Muscle of leg (tissue), 16 donors: Measurements from ENCODE around the gene ACER1. TPM values are rescaled to one million over a fixed set of nuclear protein-coding genes. Genes with fewer than 3 reads are reported as not detected.

Experiments used
- DNase-seq: peaks from one replicate; pipeline ENCODE4 v3.0.0; 2013
- H3K27ac ChIP-seq: one replicate; pipeline ENCODE4 v1.5.1; 2013; ENCODE audit warnings: mild to moderate bottlenecking, low read length, control low read depth
- H3K27me3 ChIP-seq: one replicate; pipeline ENCODE4 v1.6.1; 2013; ENCODE audit warnings: low read length; ENCODE audit not compliant: control insufficient read depth, insufficient read depth
- H3K36me3 ChIP-seq: one replicate; pipeline ENCODE4 v1.6.1; 2013; ENCODE audit warnings: low read length; ENCODE audit not compliant: control insufficient read depth, insufficient read depth
- H3K4me1 ChIP-seq: one replicate; pipeline ENCODE4 v1.6.1; 2013; ENCODE audit warnings: low read length; ENCODE audit not compliant: control insufficient read depth, insufficient read depth
- H3K4me3 ChIP-seq: one replicate; pipeline ENCODE4 v1.5.1; 2013; ENCODE audit warnings: low read length, control low read depth
- H3K9me3 ChIP-seq: replicated peaks from 2 replicates; pipeline ENCODE4 v1.6.1; 2013; ENCODE audit warnings: low read depth, low read length; ENCODE audit not compliant: control insufficient read depth
- WGBS: methylation state at CpG from one replicate; pipeline ENCODE4 v1.1.5; 2013; ENCODE audit warnings: missing lambda C conversion rate; ENCODE audit not compliant: insufficient coverage; 5-methylcytosine and 5-hydroxymethylcytosine counted together
- long read RNA-seq, 11 donors: transcript quantifications; one replicate each; lab custom pipeline, GENCODE V29; 2026
- polyA plus RNA-seq, 8 donors: library from polyadenylated mRNA; unstranded; fragments of 120-200 nt; gene quantifications; one replicate each; pipeline versions ENCODE4 v1.2.1 to v1.2.3, GENCODE V29; 2013; ENCODE audit warnings: inconsistent platforms in 1 of 8, low replicate concordance in 1 of 8; ENCODE audit not compliant: insufficient read length in 8 of 8, insufficient read depth in 1 of 8
- total RNA-seq: library from RNA; stranded (reverse); fragments of 120-200 nt; gene quantifications from one replicate; pipeline ENCODE4 v1.2.4, GENCODE V29; 2013

ACER1 gene
- total RNA-seq, result not detected
- under 1 TPM in 2 of 8 donors, not detected in 6; 0.12 to 0.17 TPM for polyA plus RNA-seq
- long read RNA-seq, donor 1, result 0 reads
- long read RNA-seq, donor 2, result 0 reads
- long read RNA-seq, donor 3, result 0 reads
- long read RNA-seq, donor 4, result 0 reads
- long read RNA-seq, donor 5, result 0 reads
- long read RNA-seq, donor 6, result 0 reads
- long read RNA-seq, donor 7, result 0 reads
- long read RNA-seq, donor 8, result 0 reads
- long read RNA-seq, donor 9, result 0 reads
- long read RNA-seq, donor 10, result 0 reads
- long read RNA-seq, donor 11, result 0 reads

- H3K4me1 ChIP-seq, result no peaks in the 10 kb centered on the region
- DNase-seq, result no peak
- H3K9me3 ChIP-seq, result no peaks in the 10 kb centered on the region
- WGBS, result 75% methylated on average over 15 of the region's 17 CpGs
- H3K27me3 ChIP-seq, result no peaks in the 10 kb centered on the region
- H3K4me3 ChIP-seq, result no peak within 1 kb of the TSS
- H3K36me3 ChIP-seq, result no peaks in the 10 kb centered on the region
- H3K27ac ChIP-seq, result no peak within 1 kb of the TSS
Measured at GRCh38 chr19:6333439-6333838, at the start of gene ACER1. Gene ACER1, minus strand, starts transcription at chr19:6333612. Its CDS starts 61 bp downstream, at chr19:6333551.

- Histone ChIP-seq H3K9me3 (peaks cover 8% of the 10 kb centered on the region), H3K4me1 (peaks cover 5% of the 10 kb centered on the region), H3K4me3 (no peak overlapping the region), H3K36me3 (peaks cover 82% of the 10 kb centered on the region), H3K27me3 (no peaks in the 10 kb centered on the region), H3K27ac (no peak overlapping the region)
- DNase-seq, result no peak
- WGBS, result 96% methylated on average over 19 of the region's 19 CpGs
Measured at GRCh38 chr19:6383188-6383587, 49.8 kb upstream of the ACER1 start.

GRCh38 chr19:6381030-6381750 lies 47.8 kb upstream of the ACER1 start:
- Histone ChIP-seq H3K27ac (no peak overlapping the region), H3K36me3 (peaks cover 68% of the 10 kb centered on the region), H3K4me3 (no peak overlapping the region), H3K9me3 (peaks cover 8% of the 10 kb centered on the region), H3K27me3 (no peaks in the 10 kb centered on the region), H3K4me1 (peaks cover 20% of the 10 kb centered on the region)
- no peak for DNase-seq
- WGBS, result 96% methylated on average over 22 of the region's 40 CpGs

- H3K27ac ChIP-seq, result no peak overlapping the region
- peaks cover 8% of the 10 kb centered on the region for H3K9me3 ChIP-seq
- peaks cover 65% of the 10 kb centered on the region for H3K36me3 ChIP-seq
- peaks cover 23% of the 10 kb centered on the region for H3K4me1 ChIP-seq
- 100% methylated on average over 3 of the region's 3 CpGs for WGBS
- H3K4me3 ChIP-seq, result no peak overlapping the region
- H3K27me3 ChIP-seq, result no peaks in the 10 kb centered on the region
- DNase-seq, result no peak
Measured at GRCh38 chr19:6379744-6380143, 46.3 kb upstream of the ACER1 start.

- peaks cover 32% of the 10 kb centered on the region for H3K4me1 ChIP-seq
- H3K36me3 ChIP-seq, result peaks cover 62% of the 10 kb centered on the region
- H3K9me3 ChIP-seq, result peaks cover 8% of the 10 kb centered on the region
- no peaks in the 10 kb centered on the region for H3K27me3 ChIP-seq
- H3K27ac ChIP-seq, result peak overlapping the region; percentile 71
- WGBS, result 69% methylated on average over 6 of the region's 9 CpGs
- DNase-seq, result no peak
- H3K4me3 ChIP-seq, result no peak overlapping the region
Measured at GRCh38 chr19:6378486-6378885, 45.1 kb upstream of the ACER1 start.

- no CpG with 5 or more reads among the region's 6 CpGs for WGBS
Measured at GRCh38 chr19:6378041-6378440, 44.6 kb upstream of the ACER1 start.

GRCh38 chr19:6376512-6377190 lies 43.2 kb upstream of the ACER1 start:
- H3K27me3 ChIP-seq, result no peaks in the 10 kb centered on the region
- H3K27ac ChIP-seq, result peak overlapping the region; percentile 20
- H3K36me3 ChIP-seq, result peaks cover 47% of the 10 kb centered on the region
- WGBS, result 40% methylated on average over 7 of the region's 19 CpGs
- peaks cover 36% of the 10 kb centered on the region for H3K4me1 ChIP-seq
- peak; percentile 48 for DNase-seq
- H3K9me3 ChIP-seq, result peaks cover 8% of the 10 kb centered on the region
- no peak overlapping the region for H3K4me3 ChIP-seq

More at GRCh38 chr19:6378041-6378440, 44.6 kb upstream of the ACER1 start:
- H3K9me3 ChIP-seq, result peaks cover 8% of the 10 kb centered on the region
- H3K36me3 ChIP-seq, result peaks cover 58% of the 10 kb centered on the region
- no peak overlapping the region for H3K4me3 ChIP-seq
- peak overlapping the region; percentile 71 for H3K27ac ChIP-seq
- DNase-seq, result peak; percentile 75
- no peaks in the 10 kb centered on the region for H3K27me3 ChIP-seq
- H3K4me1 ChIP-seq, result peaks cover 33% of the 10 kb centered on the region

- 81% methylated on average over 25 of the region's 25 CpGs for WGBS
- Histone ChIP-seq H3K27me3 (no peaks in the 10 kb centered on the region), H3K9me3 (peaks cover 8% of the 10 kb centered on the region), H3K36me3 (peaks cover 36% of the 10 kb centered on the region), H3K4me3 (no peak within 1 kb of the TSS), H3K4me1 (peaks cover 36% of the 10 kb centered on the region), H3K27ac (peak within 1 kb of the TSS; percentile 20)
- DNase-seq, result no peak
Measured at GRCh38 chr19:6375411-6376010, 42.1 kb upstream of the ACER1 start, which contains the start of gene PSPN. Gene PSPN, minus strand, starts transcription at chr19:6375933. Its CDS starts 84 bp downstream, at chr19:6375849.

GRCh38 chr19:6374711-6375410 lies 41.4 kb upstream of the ACER1 start:
- no peak for DNase-seq
- peaks cover 36% of the 10 kb centered on the region for H3K4me1 ChIP-seq
- peaks cover 29% of the 10 kb centered on the region for H3K36me3 ChIP-seq
- H3K27me3 ChIP-seq, result no peaks in the 10 kb centered on the region
- 81% methylated on average over 24 of the region's 29 CpGs for WGBS
- H3K9me3 ChIP-seq, result peaks cover 2% of the 10 kb centered on the region
- no peak overlapping the region for H3K4me3 ChIP-seq
- H3K27ac ChIP-seq, result no peak overlapping the region
